Lower leg skin (tissue), 3 donors: ENCODE results near the gene CHPF2.

ENCODE experiments used
- CTCF ChIP-seq, 3 donors: fragments of 450-650 bp; IDR thresholded peaks; one replicate each; pipeline ENCODE4 v1.5.1; 2016; ENCODE audit warnings: antibody characterized with exemption in 3 of 3, mild to moderate bottlenecking in 3 of 3, moderate library complexity in 2 of 3
- POLR2A ChIP-seq, 2 donors: fragments of 450-650 bp; IDR thresholded peaks; one replicate each; pipeline ENCODE4 v1.6.1; 2016 to 2017; ENCODE audit warnings: antibody characterized with exemption in 2 of 2, mild to moderate bottlenecking in 1 of 2, moderate library complexity in 1 of 2

GRCh38 chr7:151226560-151226874 lies 5.8 kb upstream of the CHPF2 start:
- no peak for TF ChIP-seq POLR2A (IDR thresholded peaks at IDR 0.05)
- no peak for TF ChIP-seq CTCF (IDR thresholded peaks at IDR 0.05)
